Measurements from ENCODE around the gene NACA.
"Not testable (repeated sequence)": the region's sequence is repeated elsewhere in the genome, so short reads cannot be mapped to it uniquely, and the experiment has no call there.

The NACA gene

GRCh38 chr12:56724972-56725722 lies at the start of gene NACA:
Gene NACA, minus strand, starts transcription at chr12:56725299. Its CDS starts 778 bp downstream, at chr12:56724521.
- peak; percentile 95 to 100 for DNase-seq (ENCODE audit: extremely low read depth in 1 of 2, low read depth in 1 of 2)

- no peak for DNase-seq (ENCODE audit: extremely low read depth in 1 of 2, low read depth in 1 of 2)
Measured at GRCh38 chr12:56773113-56773512, 48.0 kb upstream of the NACA start.

GRCh38 chr12:56772625-56773024 lies 47.5 kb upstream of the NACA start:
- no peak for DNase-seq (ENCODE audit: extremely low read depth in 1 of 2, low read depth in 1 of 2)

- no peak for DNase-seq (ENCODE audit: extremely low read depth in 1 of 2, low read depth in 1 of 2)
Measured at GRCh38 chr12:56769868-56770267, 44.8 kb upstream of the NACA start.

- no peak for DNase-seq (ENCODE audit: extremely low read depth in 1 of 2, low read depth in 1 of 2)
Measured at GRCh38 chr12:56768424-56768823, 43.3 kb upstream of the NACA start.

- DNase-seq (ENCODE audit: extremely low read depth in 1 of 2, low read depth in 1 of 2): no peak
Measured at GRCh38 chr12:56766535-56766934, 41.4 kb upstream of the NACA start.

- no peak for DNase-seq (ENCODE audit: extremely low read depth in 1 of 2, low read depth in 1 of 2)
Measured at GRCh38 chr12:56763753-56764657, 38.9 kb upstream of the NACA start.

- DNase-seq (ENCODE audit: extremely low read depth in 1 of 2, low read depth in 1 of 2): no peak
Measured at GRCh38 chr12:56761812-56762211, 36.7 kb upstream of the NACA start.

GRCh38 chr12:56760460-56760859 lies 35.4 kb upstream of the NACA start:
- DNase-seq (ENCODE audit: extremely low read depth in 1 of 2, low read depth in 1 of 2): no peak

GRCh38 chr12:56759263-56759908 lies 34.3 kb upstream of the NACA start:
- DNase-seq (ENCODE audit: extremely low read depth in 1 of 2, low read depth in 1 of 2): no peak

- no peak for DNase-seq (ENCODE audit: extremely low read depth in 1 of 2, low read depth in 1 of 2)
Measured at GRCh38 chr12:56758728-56759262, 33.7 kb upstream of the NACA start.

GRCh38 chr12:56757971-56758370 lies 32.9 kb upstream of the NACA start:
- not testable (repeated sequence) for DNase-seq (ENCODE audit: extremely low read depth in 1 of 2, low read depth in 1 of 2)

- DNase-seq (ENCODE audit: extremely low read depth in 1 of 2, low read depth in 1 of 2): no peak
Measured at GRCh38 chr12:56753566-56753965, 28.5 kb upstream of the NACA start.

GRCh38 chr12:56751712-56752598 lies 26.9 kb upstream of the NACA start, which contains the start of gene PRIM1:
Gene PRIM1, minus strand, starts transcription at chr12:56752323. Its CDS starts 25 bp downstream, at chr12:56752298.
- peak; percentile 82 to 85 for DNase-seq (ENCODE audit: extremely low read depth in 1 of 2, low read depth in 1 of 2)

- DNase-seq (ENCODE audit: extremely low read depth in 1 of 2, low read depth in 1 of 2): not testable (repeated sequence)
Measured at GRCh38 chr12:56750596-56750995, 25.5 kb upstream of the NACA start.

GRCh38 chr12:56749853-56750252 lies 24.8 kb upstream of the NACA start:
- no peak for DNase-seq (ENCODE audit: extremely low read depth in 1 of 2, low read depth in 1 of 2)

GRCh38 chr12:56749359-56749758 lies 24.3 kb upstream of the NACA start:
- DNase-seq (ENCODE audit: extremely low read depth in 1 of 2, low read depth in 1 of 2): no peak

- no peak for DNase-seq (ENCODE audit: extremely low read depth in 1 of 2, low read depth in 1 of 2)
Measured at GRCh38 chr12:56728139-56728861, 3.2 kb upstream of the NACA start.

GRCh38 chr12:56726196-56726675 lies 1.1 kb upstream of the NACA start:
- DNase-seq (ENCODE audit: extremely low read depth in 1 of 2, low read depth in 1 of 2): not testable (repeated sequence)
